SJSA1 (cell line): ENCODE results near the gene IL17F. TPM values are rescaled to one million over a fixed set of nuclear protein-coding genes. Genes with fewer than 3 reads are reported as not detected.

ENCODE experiments used
- DNase-seq, 2 experiments: peaks; one replicate each; pipeline ENCODE4 v3.0.0-alpha.2; 2015 to 2020; ENCODE audit warnings: low spot score in 2 of 2, low read depth in 1 of 2
- H3K27ac ChIP-seq: fragments of 250-450 bp; sonication (Bioruptor Pico); 2 replicates; pipeline ENCODE4 v1.5.1; 2020; ENCODE audit warnings: mild to moderate bottlenecking, moderate library complexity
- H3K27me3 ChIP-seq: fragments of 250-450 bp; sonication (Bioruptor Pico); replicated peaks from 2 replicates; pipeline ENCODE4 v1.5.1; 2020; ENCODE audit warnings: mild to moderate bottlenecking, moderate library complexity
- H3K36me3 ChIP-seq: fragments of 250-450 bp; sonication (Bioruptor Pico); 2 replicates; pipeline ENCODE4 v1.5.1; 2020; ENCODE audit warnings: mild to moderate bottlenecking
- H3K4me1 ChIP-seq: fragments of 250-450 bp; sonication (Bioruptor Pico); replicated peaks from 2 replicates; pipeline ENCODE4 v1.6.1; 2021; ENCODE audit warnings: mild to moderate bottlenecking
- H3K4me3 ChIP-seq: fragments of 250-450 bp; sonication (Bioruptor Pico); 2 replicates; pipeline ENCODE4 v1.5.1; 2020; ENCODE audit warnings: mild to moderate bottlenecking
- H3K9me3 ChIP-seq: fragments of 250-450 bp; sonication (Bioruptor Pico); replicated peaks from 2 replicates; pipeline ENCODE4 v1.5.1; 2020; ENCODE audit warnings: mild to moderate bottlenecking
- total RNA-seq: library from RNA; depleted of rRNA; stranded (reverse); fragments of >200 nt; shearing (Covaris generic); gene quantifications from 2 replicates; pipeline ENCODE4 v1.2.3, GENCODE V29; 2014

The IL17F gene
- total RNA-seq, 1 experiment from 2014 or later, result not detected

DNA sequence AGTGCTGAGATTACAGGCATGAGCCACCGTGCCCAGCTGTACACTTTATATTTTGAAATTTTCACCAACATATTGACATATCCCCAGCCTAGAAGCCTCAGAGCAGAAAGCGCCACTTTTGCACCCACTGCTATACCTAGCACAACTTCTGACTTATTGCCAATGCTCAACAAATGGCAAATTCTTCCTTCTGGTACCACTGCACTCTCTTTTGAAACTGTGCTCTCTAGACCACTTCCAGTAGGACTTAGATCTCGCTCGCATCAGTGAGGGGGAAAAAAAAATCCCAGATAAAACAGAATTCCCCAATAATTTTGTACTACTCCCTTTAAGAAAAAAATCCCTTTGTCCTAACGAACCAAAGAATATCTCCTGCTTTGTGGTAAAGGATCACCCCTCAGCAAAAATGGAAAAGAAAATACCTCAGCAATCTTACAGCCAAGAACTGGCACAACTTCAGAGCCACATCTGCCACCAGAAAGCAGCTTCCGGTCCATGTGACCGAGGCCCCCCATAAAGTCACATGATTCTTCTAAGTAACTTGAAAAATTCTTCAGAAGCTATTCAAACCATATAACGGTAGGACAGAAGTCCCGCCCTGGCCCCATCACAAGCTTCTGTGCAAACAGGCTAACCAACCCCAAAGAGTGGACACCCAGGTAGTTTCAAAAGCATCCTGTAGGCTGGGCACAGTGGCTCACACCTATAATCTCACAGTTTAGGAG, 18.5 kb upstream of the IL17F start:
- no peak overlapping the region for H3K4me3 ChIP-seq
- no peaks in the 10 kb centered on the region for H3K27me3 ChIP-seq
- DNase-seq, result no peak
- peaks cover 73% of the 10 kb centered on the region for H3K36me3 ChIP-seq
- peaks cover 20% of the 10 kb centered on the region for H3K4me1 ChIP-seq
- H3K27ac ChIP-seq, result no peak overlapping the region
- H3K9me3 ChIP-seq, result no peaks in the 10 kb centered on the region

DNA sequence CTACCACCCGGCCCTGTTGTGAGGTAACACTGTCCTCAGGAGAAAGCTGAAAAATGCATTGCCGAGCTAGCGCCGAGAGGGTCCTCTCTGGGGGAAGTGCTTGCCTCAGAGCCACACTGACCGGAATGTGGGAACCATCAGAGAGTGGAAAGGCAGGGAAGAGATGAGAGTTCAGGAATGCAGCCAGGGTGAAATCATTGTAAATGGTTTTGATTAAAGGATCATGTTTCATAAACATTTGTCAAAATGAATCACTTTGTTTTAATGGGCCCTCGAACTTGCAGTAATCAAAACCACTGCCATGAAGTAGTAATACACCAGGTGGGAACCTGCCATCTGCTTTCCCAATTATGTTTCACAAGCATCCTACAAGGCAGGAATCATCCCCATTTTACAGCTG, 16.9 kb upstream of the IL17F start:
- Histone ChIP-seq H3K36me3 (peaks cover 58% of the 10 kb centered on the region), H3K4me3 (no peak overlapping the region), H3K9me3 (no peaks in the 10 kb centered on the region), H3K27me3 (no peaks in the 10 kb centered on the region), H3K27ac (no peak overlapping the region), H3K4me1 (peaks cover 20% of the 10 kb centered on the region)
- DNase-seq, result peak; percentile 60 to 63

DNA sequence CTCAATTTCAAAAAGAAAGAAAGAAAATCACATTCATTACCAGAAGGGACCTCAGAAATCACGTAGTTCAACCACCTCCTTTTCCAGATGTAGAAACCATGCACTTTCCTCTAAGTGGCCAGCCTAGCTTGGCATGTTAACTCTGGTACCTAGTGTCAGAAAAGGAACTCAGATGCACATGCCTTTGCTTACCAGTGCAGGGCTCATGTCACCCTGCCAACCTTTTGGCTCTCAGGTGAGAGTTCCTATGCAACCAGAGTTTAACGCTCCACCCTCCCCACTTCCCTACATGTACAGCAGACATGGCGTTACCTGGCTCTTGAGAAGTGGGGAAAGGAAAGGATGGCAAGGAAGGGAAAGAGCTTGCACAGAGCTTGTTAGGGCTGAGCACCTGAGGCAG, 16.3 kb upstream of the IL17F start:
- peaks cover 52% of the 10 kb centered on the region for H3K36me3 ChIP-seq
- no peak overlapping the region for H3K4me3 ChIP-seq
- no peak overlapping the region for H3K27ac ChIP-seq
- DNase-seq, result no peak
- no peaks in the 10 kb centered on the region for H3K27me3 ChIP-seq
- H3K9me3 ChIP-seq, result no peaks in the 10 kb centered on the region
- peaks cover 20% of the 10 kb centered on the region for H3K4me1 ChIP-seq

DNA sequence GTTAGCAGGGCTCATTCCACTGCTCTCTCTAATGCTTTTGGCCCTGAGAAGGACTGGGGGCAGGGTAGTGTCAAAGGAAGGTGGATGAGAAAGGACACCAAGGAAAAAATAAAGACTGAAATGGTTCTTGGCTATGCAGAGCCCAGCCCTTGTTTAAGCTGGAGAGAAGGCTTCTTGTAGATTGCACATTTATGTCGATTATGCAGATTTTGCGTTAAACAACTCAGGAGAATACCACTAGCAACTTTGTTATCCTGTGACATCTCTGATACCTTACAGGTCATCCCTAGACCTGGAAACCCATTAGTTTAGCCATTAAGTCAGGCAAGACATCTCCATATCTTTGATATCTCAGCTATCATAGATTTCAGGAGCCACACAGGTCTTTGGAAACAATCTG, 11.1 kb upstream of the IL17F start:
- H3K4me3 ChIP-seq, result no peak overlapping the region
- H3K9me3 ChIP-seq, result no peaks in the 10 kb centered on the region
- DNase-seq, result no peak
- H3K4me1 ChIP-seq, result no peaks in the 10 kb centered on the region
- peaks cover 20% of the 10 kb centered on the region; the same call in 1 of the 2 replicates for H3K27me3 ChIP-seq
- H3K27ac ChIP-seq, result no peak overlapping the region
- H3K36me3 ChIP-seq, result peaks cover 2% of the 10 kb centered on the region

DNA sequence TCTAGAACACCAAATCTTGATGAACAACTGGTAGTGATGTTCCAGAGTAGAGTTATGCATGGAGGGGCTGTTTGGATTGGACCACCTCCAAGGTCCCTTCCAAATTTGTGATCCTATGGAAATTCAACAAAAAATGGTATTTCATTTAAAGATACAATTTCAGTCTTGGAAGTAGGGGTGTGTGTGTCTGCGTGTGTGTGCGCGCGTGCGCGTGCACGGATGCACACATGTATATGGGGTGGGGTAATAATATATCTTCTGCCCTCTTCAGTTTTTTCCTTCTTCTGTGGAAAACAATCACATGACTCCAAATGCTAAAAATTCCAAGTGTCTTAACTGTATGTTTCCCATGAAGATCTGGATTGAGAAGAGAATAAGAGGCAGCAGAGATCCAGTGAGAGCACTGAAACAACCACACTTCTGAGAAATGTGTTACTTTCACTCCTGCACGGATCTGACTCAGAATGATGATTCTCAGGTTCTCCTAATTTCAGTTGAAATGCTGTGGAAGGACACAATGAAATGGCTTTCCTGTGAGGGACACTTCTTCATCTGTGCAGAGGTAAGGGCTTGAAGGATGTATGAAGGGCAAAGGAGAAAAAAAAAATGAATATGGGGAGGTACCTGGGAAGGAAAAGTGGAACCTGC, 10.6 kb upstream of the IL17F start:
- no peak overlapping the region for H3K27ac ChIP-seq
- no peak for DNase-seq

DNA sequence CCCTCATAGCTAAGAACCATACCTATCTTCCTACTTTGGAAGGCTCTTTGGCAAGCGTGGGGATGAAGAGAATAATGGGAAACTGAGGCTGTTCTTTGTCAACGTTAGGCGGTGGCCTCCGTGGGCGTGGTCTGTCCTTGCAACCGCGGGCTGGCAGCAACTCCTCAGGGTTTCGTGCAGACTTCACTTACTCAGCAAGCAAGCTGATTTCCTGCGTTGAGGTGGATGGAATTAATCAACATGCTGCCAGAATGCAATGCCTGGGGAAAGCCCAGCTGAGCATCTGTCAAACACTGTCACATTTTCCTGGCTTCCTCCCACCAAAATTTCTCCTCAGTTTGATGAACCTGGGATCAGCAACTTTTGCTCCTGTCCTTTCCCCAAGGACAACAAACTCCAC, 9.2 kb upstream of the IL17F start:
- Histone ChIP-seq H3K36me3 (no peaks in the 10 kb centered on the region; the same call in 1 of the 2 replicates), H3K27ac (no peak overlapping the region), H3K4me3 (no peak overlapping the region), H3K4me1 (no peaks in the 10 kb centered on the region), H3K9me3 (no peaks in the 10 kb centered on the region), H3K27me3 (peaks cover 26% of the 10 kb centered on the region)
- no peak for DNase-seq

More for the DNA sequence above, 10.6 kb upstream of the IL17F start:
- no peak overlapping the region for H3K4me3 ChIP-seq
- H3K9me3 ChIP-seq, result no peaks in the 10 kb centered on the region
- peaks cover 20% of the 10 kb centered on the region; the same call in 1 of the 2 replicates for H3K27me3 ChIP-seq
- no peaks in the 10 kb centered on the region; the same call in 1 of the 2 replicates for H3K36me3 ChIP-seq
- H3K4me1 ChIP-seq, result no peaks in the 10 kb centered on the region

DNA sequence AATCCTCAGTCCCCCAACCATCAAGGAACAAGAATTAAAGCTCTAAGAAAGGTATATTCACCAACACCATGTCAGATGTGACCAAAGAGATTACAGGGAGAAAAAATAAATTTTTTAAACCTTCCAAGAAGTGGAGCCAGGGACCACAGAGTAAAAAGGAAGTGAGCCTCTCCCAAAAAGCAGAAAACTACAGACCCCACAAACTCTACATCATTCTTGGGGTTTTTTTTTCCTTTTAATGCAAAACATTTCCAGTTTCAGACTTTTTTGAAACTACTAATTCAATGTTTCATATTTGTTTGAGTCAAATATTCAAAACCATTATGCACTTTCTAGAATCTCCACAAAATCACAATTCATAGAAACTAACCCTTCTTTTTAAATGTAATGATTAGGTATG, 6.8 kb upstream of the IL17F start:
- Histone ChIP-seq H3K36me3 (no peaks in the 10 kb centered on the region; the same call in 1 of the 2 replicates), H3K27ac (no peak overlapping the region), H3K4me1 (no peaks in the 10 kb centered on the region), H3K27me3 (peaks cover 32% of the 10 kb centered on the region), H3K4me3 (no peak overlapping the region), H3K9me3 (no peaks in the 10 kb centered on the region)
- DNase-seq, result no peak

DNA sequence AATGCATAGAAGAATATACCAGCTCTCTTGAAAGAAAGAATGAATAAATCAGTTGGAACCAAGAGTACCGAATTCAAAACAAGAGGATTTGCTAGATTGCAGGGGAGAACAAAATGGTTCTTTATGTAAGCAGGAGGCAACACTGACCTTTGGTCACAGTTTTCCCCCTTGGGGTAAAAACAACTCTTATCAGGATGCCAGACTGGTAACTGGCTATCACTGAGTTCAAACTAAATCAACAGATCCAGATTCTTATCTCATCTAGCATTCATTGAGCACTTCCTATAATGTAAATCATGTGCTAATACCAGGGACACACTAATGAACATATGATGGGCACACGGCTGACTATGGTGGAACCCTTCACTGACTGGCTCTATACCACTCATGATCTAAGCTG, 4.8 kb upstream of the IL17F start:
- Histone ChIP-seq H3K36me3 (no peaks in the 10 kb centered on the region), H3K27me3 (peaks cover 29% of the 10 kb centered on the region), H3K4me1 (no peaks in the 10 kb centered on the region), H3K9me3 (no peaks in the 10 kb centered on the region), H3K4me3 (no peak overlapping the region), H3K27ac (no peak overlapping the region)
- no peak for DNase-seq

DNA sequence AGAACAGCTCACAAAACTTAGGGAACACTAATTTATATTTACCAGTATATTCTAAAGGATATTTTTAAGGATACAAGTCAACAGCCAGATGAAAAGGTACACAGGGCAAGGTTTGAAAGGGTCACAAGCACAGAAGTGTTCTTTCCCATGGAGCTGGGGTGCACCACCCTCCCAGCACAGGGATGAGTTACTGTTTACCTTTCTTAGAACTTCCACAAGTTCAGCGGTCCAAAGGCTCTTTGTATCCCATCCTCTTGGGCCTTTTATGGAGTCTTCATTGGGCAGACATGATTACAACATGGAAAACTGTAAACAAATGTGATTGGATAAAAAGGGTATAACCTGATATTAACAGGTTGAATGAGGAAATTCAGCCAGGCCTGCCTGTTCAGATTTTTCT, 1.1 kb upstream of the IL17F start:
- no peak for DNase-seq
- Histone ChIP-seq H3K27me3 (peaks cover 16% of the 10 kb centered on the region), H3K27ac (no peak overlapping the region), H3K4me1 (no peaks in the 10 kb centered on the region), H3K4me3 (no peak overlapping the region), H3K9me3 (no peaks in the 10 kb centered on the region), H3K36me3 (no peaks in the 10 kb centered on the region)

DNA sequence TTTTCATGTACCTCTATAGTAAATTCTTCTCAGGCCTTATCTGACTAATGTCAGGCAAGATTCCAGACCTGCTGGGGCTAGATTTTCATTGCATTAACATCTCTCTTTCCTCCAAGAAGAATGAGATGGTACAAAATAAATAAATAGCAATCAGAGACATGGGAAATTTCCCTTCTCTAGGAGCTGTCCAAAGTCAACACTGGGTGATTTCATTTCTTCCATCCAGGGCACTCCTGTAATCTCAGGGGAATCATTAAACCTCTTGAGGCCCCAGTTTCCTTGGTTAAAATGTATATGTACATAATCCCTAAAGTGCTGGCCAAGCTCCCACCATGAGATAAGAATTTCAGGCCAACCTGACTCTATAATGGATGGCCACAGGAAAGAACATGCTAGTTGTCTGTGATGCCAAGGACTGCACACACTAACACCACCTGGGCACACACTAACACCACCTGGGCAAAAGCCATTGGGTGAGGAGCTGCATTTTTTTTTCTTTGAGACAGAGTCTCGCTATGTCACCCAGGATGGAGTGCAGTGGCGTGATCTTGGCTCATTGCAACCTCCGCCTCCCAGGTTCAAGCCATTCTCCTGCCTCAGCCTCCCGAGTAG, 912 bp downstream of the IL17F start:
- Histone ChIP-seq H3K4me3 (no peak overlapping the region), H3K4me1 (no peaks in the 10 kb centered on the region), H3K27ac (no peak overlapping the region), H3K36me3 (no peaks in the 10 kb centered on the region), H3K27me3 (peaks cover 9% of the 10 kb centered on the region), H3K9me3 (no peaks in the 10 kb centered on the region)
- DNase-seq, result peak in 1 of 2 experiments; percentile 29

DNA sequence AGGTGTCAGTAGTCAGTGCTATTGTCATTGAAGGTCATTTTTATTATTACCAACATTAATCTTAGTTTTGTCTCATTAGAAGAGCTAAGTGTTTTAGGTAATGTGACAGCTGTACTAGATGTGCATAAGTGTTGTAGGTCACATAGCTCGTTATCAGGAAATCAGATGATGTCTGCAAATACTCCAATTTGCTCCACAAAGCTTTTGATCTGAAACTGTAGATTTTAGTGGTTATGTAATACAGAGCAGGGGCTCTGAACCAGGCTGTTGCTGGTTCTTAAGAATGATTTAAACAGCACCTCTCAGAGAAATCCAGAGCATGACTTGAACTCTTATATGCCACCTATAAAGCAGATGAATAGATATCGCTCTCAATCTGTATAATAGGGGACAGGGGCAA, 2.5 kb downstream of the IL17F start:
- DNase-seq, result no peak
- no peak overlapping the region for H3K4me3 ChIP-seq
- peaks cover 9% of the 10 kb centered on the region for H3K27me3 ChIP-seq
- H3K36me3 ChIP-seq, result no peaks in the 10 kb centered on the region
- H3K27ac ChIP-seq, result no peak overlapping the region
- no peaks in the 10 kb centered on the region for H3K9me3 ChIP-seq
- no peaks in the 10 kb centered on the region for H3K4me1 ChIP-seq

DNA sequence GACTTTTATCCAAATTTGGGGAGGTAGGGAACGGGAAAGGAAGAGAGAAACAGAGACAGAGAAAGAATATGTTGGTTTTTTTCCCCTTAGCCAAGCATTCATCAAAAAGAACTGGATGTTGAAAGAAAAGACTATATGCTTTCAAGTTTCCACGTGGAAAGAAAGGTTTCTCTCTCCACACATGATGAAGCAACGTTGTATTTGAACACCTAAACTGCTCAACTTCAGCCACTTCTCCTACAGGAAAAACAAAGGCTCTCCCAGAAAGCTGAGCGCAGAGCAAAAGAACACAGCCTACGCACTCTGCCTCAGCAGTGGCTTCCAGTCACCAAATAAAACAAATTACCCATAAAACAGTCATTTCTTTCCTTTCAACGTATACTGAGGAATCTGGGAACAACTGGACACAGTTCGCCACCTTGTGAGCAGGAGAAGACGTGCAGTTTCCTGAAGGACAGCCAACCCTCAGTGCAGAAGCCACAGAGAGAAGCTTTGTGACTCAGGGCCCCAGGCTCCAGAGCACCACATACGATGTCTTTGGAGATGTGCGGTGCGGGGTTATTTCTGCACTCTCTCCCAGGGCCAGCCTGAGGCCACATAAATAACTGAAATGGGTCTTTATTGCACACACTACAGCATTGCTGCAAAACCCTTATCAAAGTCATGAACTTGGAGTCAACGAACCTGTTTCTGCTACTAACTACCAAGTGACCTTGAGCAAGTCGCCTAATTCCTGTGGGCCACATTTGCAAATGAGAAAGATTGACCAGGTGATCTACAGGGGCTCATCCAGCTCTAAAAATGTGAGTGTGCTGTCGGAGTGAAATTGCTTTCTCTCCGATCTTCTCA, 10.1 kb downstream of the IL17F start:
- Histone ChIP-seq H3K9me3 (no peaks in the 10 kb centered on the region), H3K36me3 (no peaks in the 10 kb centered on the region), H3K4me1 (no peaks in the 10 kb centered on the region), H3K4me3 (no peak overlapping the region), H3K27ac (no peak overlapping the region), H3K27me3 (peaks cover 24% of the 10 kb centered on the region)
- DNase-seq, result peak; percentile 41 to 62

DNA sequence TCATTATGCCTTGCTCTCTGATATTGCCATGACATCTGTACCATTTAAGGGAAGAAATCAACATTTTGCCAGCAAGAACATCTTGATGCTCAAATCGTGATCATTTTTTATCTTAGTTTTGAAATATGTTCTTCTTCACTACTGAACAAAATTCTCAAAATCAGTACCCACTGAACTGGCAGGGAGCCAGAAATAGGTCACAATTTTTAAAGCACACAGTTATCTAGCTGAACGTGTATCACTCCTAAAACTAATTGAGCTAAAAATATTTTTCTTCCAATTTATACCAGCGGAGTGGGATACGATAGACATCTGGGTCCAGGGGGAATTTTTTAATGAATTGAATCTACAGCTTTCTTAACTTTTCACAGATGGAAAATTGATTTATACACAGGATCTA, 11.3 kb downstream of the IL17F start:
- peaks cover 24% of the 10 kb centered on the region for H3K27me3 ChIP-seq
- H3K27ac ChIP-seq, result no peak overlapping the region
- DNase-seq, result no peak
- H3K4me1 ChIP-seq, result no peaks in the 10 kb centered on the region
- no peaks in the 10 kb centered on the region for H3K9me3 ChIP-seq
- H3K4me3 ChIP-seq, result no peak overlapping the region
- no peaks in the 10 kb centered on the region for H3K36me3 ChIP-seq
